ENCODE measurements around the gene N4BP2L1.

- no peak for TF ChIP-seq CTCF (IDR thresholded peaks at IDR 0.05)
- no peak for TF ChIP-seq POLR2AphosphoS5 (IDR thresholded peaks at IDR 0.05)
- TF ChIP-seq POLR2A (IDR thresholded peaks at IDR 0.05): no peak
These were observed 1.5 kb downstream of the N4BP2L1 start for GRCh38 chr13:32426191-32426989.

All from stomach (tissue), 4 donors.